Mesendoderm (in vitro differentiated cells): Measurements from ENCODE around the gene KCNB1.

Experiments used
- DNase-seq: peaks from one replicate; pipeline ENCODE4 v3.0.0; 2013
- H2AK5ac ChIP-seq: 2 replicates; pipeline ENCODE4 v1.6.1; 2013; ENCODE audit warnings: low read length, inconsistent platforms
- H2BK120ac ChIP-seq: 2 replicates; pipeline ENCODE4 v1.6.1; 2013; ENCODE audit warnings: low read depth, mild to moderate bottlenecking, low read length, moderate library complexity, mixed read lengths
- H2BK15ac ChIP-seq: replicated peaks from 2 replicates; pipeline ENCODE4 v1.6.1; 2013; ENCODE audit warnings: low read depth, mild to moderate bottlenecking, moderate library complexity
- H2BK5ac ChIP-seq: 2 replicates; pipeline ENCODE4 v1.6.1; 2013; ENCODE audit warnings: low read length, inconsistent platforms
- H3K18ac ChIP-seq: 2 replicates; pipeline ENCODE4 v1.6.1; 2013; ENCODE audit warnings: mild to moderate bottlenecking, low read length, mixed read lengths
- H3K23ac ChIP-seq: one replicate; pipeline ENCODE4 v1.6.1; 2013; ENCODE audit warnings: low read length
- H3K27ac ChIP-seq: 2 replicates; pipeline ENCODE4 v1.5.1; 2013; ENCODE audit warnings: low read depth, mild to moderate bottlenecking, inconsistent platforms, low read length, moderate library complexity
- H3K27me3 ChIP-seq: 2 replicates; pipeline ENCODE4 v1.6.1; 2013; ENCODE audit warnings: low read length, control low read depth, mild to moderate bottlenecking, inconsistent platforms; ENCODE audit not compliant: insufficient read depth, poor library complexity
- H3K36me3 ChIP-seq: 2 replicates; pipeline ENCODE4 v1.6.1; 2013; ENCODE audit warnings: low read length, inconsistent platforms; ENCODE audit not compliant: control insufficient read depth, insufficient read depth
- H3K4ac ChIP-seq: one replicate; pipeline ENCODE4 v1.6.1; 2013; ENCODE audit warnings: low read depth, mild to moderate bottlenecking, low read length, moderate library complexity
- H3K4me1 ChIP-seq: 2 replicates; pipeline ENCODE4 v1.6.1; 2013; ENCODE audit warnings: low read depth, low read length, inconsistent platforms; ENCODE audit not compliant: control insufficient read depth
- H3K4me2 ChIP-seq: 2 replicates; pipeline ENCODE4 v1.6.1; 2013; ENCODE audit warnings: low read length
- H3K4me3 ChIP-seq: 2 replicates; pipeline ENCODE4 v1.5.1; 2013; ENCODE audit warnings: mild to moderate bottlenecking, low read length
- H3K56ac ChIP-seq: one replicate; pipeline ENCODE4 v1.6.1; 2013; ENCODE audit warnings: low read length
- H3K79me1 ChIP-seq: 2 replicates; pipeline ENCODE4 v1.6.1; 2013; ENCODE audit warnings: low read length, inconsistent platforms
- H3K79me2 ChIP-seq: 2 replicates; pipeline ENCODE4 v1.6.1; 2013; ENCODE audit warnings: mild to moderate bottlenecking, low read length; ENCODE audit not compliant: control insufficient read depth, insufficient read depth
- H3K9ac ChIP-seq: 2 replicates; pipeline ENCODE4 v1.6.1; 2013; ENCODE audit warnings: low read length, inconsistent platforms
- H4K5ac ChIP-seq: one replicate; pipeline ENCODE4 v1.6.1; 2013; ENCODE audit warnings: low read length
- H4K8ac ChIP-seq: one replicate; pipeline ENCODE4 v1.6.1; 2013; ENCODE audit warnings: low read depth, mild to moderate bottlenecking, control low read depth, low read length, moderate library complexity
- WGBS: extraction: QIAGEN DNeasy Blood & Tissue Kit; methylation state at CpG from one replicate; pipeline ENCODE4 v1.1.7; 2013; ENCODE audit warnings: low lambda C conversion rate, missing lambda C conversion rate; ENCODE audit not compliant: insufficient coverage; ENCODE audit errors: extremely low coverage; 5-methylcytosine and 5-hydroxymethylcytosine counted together

Gene KCNB1

GRCh38 chr20:49395659-49396058 lies 86.8 kb downstream of the KCNB1 start:
- Histone ChIP-seq H3K4me3 (no peak overlapping the region), H3K9ac (no peak overlapping the region), H2BK5ac (no peak overlapping the region), H3K4me2 (no peak overlapping the region), H4K5ac (no peak overlapping the region), H3K4me1 (no peaks in the 10 kb centered on the region), H2BK120ac (no peak overlapping the region), H4K8ac (no peak overlapping the region), H2BK15ac (no peak overlapping the region), H3K23ac (no peak overlapping the region), H2AK5ac (no peak overlapping the region), H3K36me3 (no peaks in the 10 kb centered on the region), H3K79me2 (no peaks in the 10 kb centered on the region), H3K27ac (no peak overlapping the region), H3K18ac (no peak overlapping the region), H3K56ac (no peak overlapping the region), H3K4ac (no peak overlapping the region), H3K27me3 (no peaks in the 10 kb centered on the region), H3K79me1 (no peaks in the 10 kb centered on the region)
- no peak for DNase-seq
- no CpG with 5 or more reads among the region's 11 CpGs for WGBS

GRCh38 chr20:49395183-49395582 lies 87.3 kb downstream of the KCNB1 start:
- H3K4ac ChIP-seq, result no peak overlapping the region
- no peaks in the 10 kb centered on the region for H3K4me1 ChIP-seq
- no peak overlapping the region for H3K9ac ChIP-seq
- no peak overlapping the region for H3K18ac ChIP-seq
- H3K79me2 ChIP-seq, result no peaks in the 10 kb centered on the region
- H4K5ac ChIP-seq, result no peak overlapping the region
- no peak overlapping the region for H3K4me2 ChIP-seq
- H3K27ac ChIP-seq, result no peak overlapping the region
- no peak overlapping the region for H2AK5ac ChIP-seq
- no peak overlapping the region for H3K23ac ChIP-seq
- H3K56ac ChIP-seq, result no peak overlapping the region
- no peak overlapping the region for H2BK120ac ChIP-seq
- no CpG with 5 or more reads among the region's 14 CpGs for WGBS
- H2BK5ac ChIP-seq, result no peak overlapping the region
- no peak overlapping the region for H2BK15ac ChIP-seq
- H3K27me3 ChIP-seq, result no peaks in the 10 kb centered on the region
- H4K8ac ChIP-seq, result no peak overlapping the region
- no peaks in the 10 kb centered on the region for H3K36me3 ChIP-seq
- H3K79me1 ChIP-seq, result no peaks in the 10 kb centered on the region
- DNase-seq, result no peak
- H3K4me3 ChIP-seq, result no peak overlapping the region

GRCh38 chr20:49394757-49395156 lies 87.7 kb downstream of the KCNB1 start:
- H3K23ac ChIP-seq, result no peak overlapping the region
- H3K4me2 ChIP-seq, result no peak overlapping the region
- WGBS, result no CpG with 5 or more reads among the region's 8 CpGs
- H2AK5ac ChIP-seq, result no peak overlapping the region
- no peaks in the 10 kb centered on the region for H3K27me3 ChIP-seq
- no peak overlapping the region for H3K4ac ChIP-seq
- no peak overlapping the region for H3K56ac ChIP-seq
- H3K9ac ChIP-seq, result no peak overlapping the region
- no peaks in the 10 kb centered on the region for H3K36me3 ChIP-seq
- H3K18ac ChIP-seq, result no peak overlapping the region
- H3K79me2 ChIP-seq, result no peaks in the 10 kb centered on the region
- DNase-seq, result no peak
- no peak overlapping the region for H4K8ac ChIP-seq
- H2BK120ac ChIP-seq, result no peak overlapping the region
- no peak overlapping the region for H2BK15ac ChIP-seq
- no peak overlapping the region for H3K4me3 ChIP-seq
- no peaks in the 10 kb centered on the region for H3K79me1 ChIP-seq
- H2BK5ac ChIP-seq, result no peak overlapping the region
- no peak overlapping the region for H3K27ac ChIP-seq
- no peaks in the 10 kb centered on the region for H3K4me1 ChIP-seq
- no peak overlapping the region for H4K5ac ChIP-seq

- no peak overlapping the region for H2AK5ac ChIP-seq
- no CpG with 5 or more reads among the region's 4 CpGs for WGBS
- H3K9ac ChIP-seq, result no peak overlapping the region
- H3K27ac ChIP-seq, result no peak overlapping the region
- H3K4me2 ChIP-seq, result no peak overlapping the region
- H3K36me3 ChIP-seq, result no peaks in the 10 kb centered on the region
- no peak overlapping the region for H3K18ac ChIP-seq
- H2BK120ac ChIP-seq, result no peak overlapping the region
- no peak for DNase-seq
- H3K79me1 ChIP-seq, result no peaks in the 10 kb centered on the region
- no peak overlapping the region for H2BK15ac ChIP-seq
- no peak overlapping the region for H4K8ac ChIP-seq
- H3K23ac ChIP-seq, result no peak overlapping the region
- H3K27me3 ChIP-seq, result no peaks in the 10 kb centered on the region
- H3K56ac ChIP-seq, result no peak overlapping the region
- H3K4ac ChIP-seq, result no peak overlapping the region
- H3K4me1 ChIP-seq, result no peaks in the 10 kb centered on the region
- no peak overlapping the region for H4K5ac ChIP-seq
- no peaks in the 10 kb centered on the region for H3K79me2 ChIP-seq
- no peak overlapping the region for H2BK5ac ChIP-seq
- H3K4me3 ChIP-seq, result no peak overlapping the region
Measured at GRCh38 chr20:49394264-49394663, 88.2 kb downstream of the KCNB1 start.

GRCh38 chr20:49393803-49394202 lies 88.7 kb downstream of the KCNB1 start:
- no peak overlapping the region for H2BK120ac ChIP-seq
- H3K56ac ChIP-seq, result no peak overlapping the region
- no peak overlapping the region for H3K4me3 ChIP-seq
- H3K27me3 ChIP-seq, result no peaks in the 10 kb centered on the region
- no peak overlapping the region for H3K4ac ChIP-seq
- no peak overlapping the region for H2AK5ac ChIP-seq
- no peaks in the 10 kb centered on the region for H3K79me1 ChIP-seq
- H3K4me1 ChIP-seq, result no peaks in the 10 kb centered on the region
- H4K8ac ChIP-seq, result no peak overlapping the region
- H3K18ac ChIP-seq, result no peak overlapping the region
- H3K27ac ChIP-seq, result no peak overlapping the region
- H3K23ac ChIP-seq, result no peak overlapping the region
- DNase-seq, result no peak
- no peak overlapping the region for H2BK15ac ChIP-seq
- H3K36me3 ChIP-seq, result no peaks in the 10 kb centered on the region
- no peaks in the 10 kb centered on the region for H3K79me2 ChIP-seq
- no peak overlapping the region for H2BK5ac ChIP-seq
- no peak overlapping the region for H4K5ac ChIP-seq
- H3K4me2 ChIP-seq, result no peak overlapping the region
- WGBS, result no CpG with 5 or more reads among the region's 1 CpG
- H3K9ac ChIP-seq, result no peak overlapping the region

GRCh38 chr20:49392745-49393144 lies 89.7 kb downstream of the KCNB1 start:
- no peak overlapping the region for H3K4ac ChIP-seq
- WGBS, result no CpG with 5 or more reads among the region's 4 CpGs

More at GRCh38 chr20:49392745-49393144, 89.7 kb downstream of the KCNB1 start:
- Histone ChIP-seq H3K9ac (no peak overlapping the region), H4K5ac (no peak overlapping the region), H3K79me1 (no peaks in the 10 kb centered on the region), H3K18ac (no peak overlapping the region), H4K8ac (no peak overlapping the region), H3K27me3 (no peaks in the 10 kb centered on the region), H3K27ac (no peak overlapping the region), H3K79me2 (no peaks in the 10 kb centered on the region), H3K4me1 (no peaks in the 10 kb centered on the region), H2BK5ac (no peak overlapping the region), H2AK5ac (no peak overlapping the region), H3K4me3 (no peak overlapping the region), H3K23ac (no peak overlapping the region), H3K56ac (no peak overlapping the region), H3K36me3 (no peaks in the 10 kb centered on the region), H2BK120ac (no peak overlapping the region), H3K4me2 (no peak overlapping the region), H2BK15ac (no peak overlapping the region)
- DNase-seq, result no peak
